ENCODE data around the gene WWOX.

DNA sequence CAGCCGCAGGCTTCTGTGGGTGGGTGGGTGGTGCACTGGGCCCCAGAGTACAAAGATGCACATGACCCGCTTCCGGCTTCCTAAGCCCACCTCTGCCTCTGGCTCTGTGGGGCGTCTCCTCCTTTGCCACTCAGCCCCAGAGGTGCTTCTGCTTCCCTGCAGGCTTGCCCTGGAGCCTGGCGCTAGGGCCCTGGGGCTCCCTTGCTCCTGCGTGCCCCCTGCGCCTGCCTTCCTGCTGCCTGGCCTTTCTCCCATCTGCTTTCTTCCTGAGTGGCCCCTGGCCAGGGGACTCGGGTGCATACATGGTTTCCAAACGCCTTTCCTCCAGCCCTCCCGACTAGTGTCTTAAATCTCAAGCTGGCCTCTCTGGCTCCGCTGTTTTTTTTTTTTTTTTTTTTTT lies 3.4 kb downstream of the WWOX start:
- TF ChIP-seq POLR2AphosphoS5 (IDR thresholded peaks at IDR 0.05) (no peak), CTCF (IDR thresholded peaks at IDR 0.05; ENCODE audit: poor library complexity, severe bottlenecking) (no peak), RAD21 (conservative IDR thresholded peaks at IDR 0.05) (no peak), EZH2 (IDR thresholded peaks at IDR 0.05; ENCODE audit: borderline replicate concordance, insufficient read depth, low read length, poor library complexity, severe bottlenecking) (no peak), REST (IDR thresholded peaks at IDR 0.05; ENCODE audit: borderline replicate concordance) (no peak)

Measured in neural cell (in vitro differentiated cells).